Adrenal gland (tissue), 5 donors: ENCODE measurements around the gene IMP4.

Experiments
- CTCF ChIP-seq, 6 experiments: fragments of 450-650 bp in 4 of 6; fragments of 200-600 bp in 2 of 6; sonication (generic) in 1 of 6; IDR thresholded peaks; 1 replicate in 5 of 6; 2 replicates in 1 of 6; pipeline versions ENCODE4 v1.5.1 to v1.8.0; 2016 to 2021; ENCODE audit warnings: antibody characterized with exemption in 6 of 6, mild to moderate bottlenecking in 2 of 6, moderate library complexity in 1 of 6
- POLR2A ChIP-seq, 2 donors: fragments of 450-650 bp; IDR thresholded peaks; one replicate each; pipeline ENCODE4 v1.6.1; 2017; ENCODE audit warnings: antibody characterized with exemption in 2 of 2, mild to moderate bottlenecking in 2 of 2, moderate library complexity in 1 of 2
- donor health status: DM: no; HTN: no; CAD: no.

GRCh38 chr2:130336150-130336876 lies 6.4 kb upstream of the IMP4 start:
- TF ChIP-seq POLR2A (IDR thresholded peaks at IDR 0.05) = no peak
- TF ChIP-seq CTCF (IDR thresholded peaks at IDR 0.05) = no peak
